Esophagus muscularis mucosa (tissue), 4 donors: ENCODE data around the gene MINK1. TPM values are rescaled to one million over a fixed set of nuclear protein-coding genes. Genes with fewer than 3 reads are reported as not detected.

Source experiments
- DNase-seq: peaks from one replicate; pipeline ENCODE4 v3.0.0-alpha.2; 2017; ENCODE audit errors: extremely low spot score
- H3K27ac ChIP-seq, 4 donors: fragments of 200-600 bp; sonication (generic); replicated peaks in 1 of 4; 1 replicate in 3 of 4; 2 replicates in 1 of 4; pipeline ENCODE4 v1.5.1; 2016 to 2019; ENCODE audit warnings: mild to moderate bottlenecking in 1 of 4
- H3K27me3 ChIP-seq, 4 donors: fragments of 200-600 bp; sonication (generic); one replicate each; pipeline versions ENCODE4 v1.5.1 to v1.6.0; 2016 to 2019
- H3K36me3 ChIP-seq, 4 donors: fragments of 200-600 bp; sonication (generic); one replicate each; pipeline ENCODE4 v1.5.1; 2016 to 2019
- H3K4me1 ChIP-seq, 4 donors: fragments of 200-600 bp; sonication (generic); one replicate each; pipeline ENCODE4 v1.5.1; 2016 to 2019
- H3K4me3 ChIP-seq, 4 donors: fragments of 200-600 bp; sonication (generic); 1 replicate in 2 of 4; 2 replicates in 2 of 4; pipeline ENCODE4 v1.5.1; 2016 to 2019; ENCODE audit warnings: mild to moderate bottlenecking in 4 of 4, moderate library complexity in 1 of 4
- H3K9me3 ChIP-seq, 4 donors: fragments of 200-600 bp; sonication (generic); 1 replicate in 3 of 4; 2 replicates in 1 of 4; pipeline ENCODE4 v1.5.1; 2016 to 2019
- EP300 ChIP-seq: sonication (generic); formaldehyde crosslinking; IDR thresholded peaks from one replicate; pipeline ENCODE4 v1.6.1; 2017; ENCODE audit warnings: antibody characterized with exemption
- POLR2A ChIP-seq: fragments of 450-650 bp; IDR thresholded peaks from one replicate; pipeline ENCODE4 v1.6.1; 2017; ENCODE audit warnings: antibody characterized with exemption, moderate library complexity, mild to moderate bottlenecking, low read depth
- POLR2AphosphoS5 ChIP-seq, 2 donors: sonication (generic); formaldehyde crosslinking; IDR thresholded peaks; one replicate each; pipeline ENCODE4 v1.6.1; 2017; ENCODE audit warnings: antibody characterized with exemption in 2 of 2
- WGBS: methylation state at CpG from one replicate; pipeline ENCODE4 v1.1.5; 2018; 5-methylcytosine and 5-hydroxymethylcytosine counted together
- intact Hi-C: fragments of 100-400 bp; cut with DNase I; formaldehyde crosslinking; loops from one replicate; pipeline ENCODE4 v1.15.1; 2023
- total RNA-seq, 4 donors: library from RNA; depleted of rRNA; stranded (reverse); fragments of >200 nt; gene quantifications; one replicate each; pipeline versions ENCODE4 v1.1.0 to v1.2.1, GENCODE V29; 2016
- TF ChIP-seq, protein P1 (sequence below), 3 experiments: fragments of 200-600 bp in 2 of 3; fragments of 450-650 bp in 1 of 3; sonication (generic) in 2 of 3; IDR thresholded peaks; one replicate each; pipeline ENCODE4 v1.5.1; 2017 to 2019; ENCODE audit warnings: antibody characterized with exemption in 3 of 3, mild to moderate bottlenecking in 2 of 3, moderate library complexity in 1 of 3

The MINK1 gene
- total RNA-seq, 4 donors from 2014 or later = 28.8 to 55.2 (median 38.8) TPM

DNA sequence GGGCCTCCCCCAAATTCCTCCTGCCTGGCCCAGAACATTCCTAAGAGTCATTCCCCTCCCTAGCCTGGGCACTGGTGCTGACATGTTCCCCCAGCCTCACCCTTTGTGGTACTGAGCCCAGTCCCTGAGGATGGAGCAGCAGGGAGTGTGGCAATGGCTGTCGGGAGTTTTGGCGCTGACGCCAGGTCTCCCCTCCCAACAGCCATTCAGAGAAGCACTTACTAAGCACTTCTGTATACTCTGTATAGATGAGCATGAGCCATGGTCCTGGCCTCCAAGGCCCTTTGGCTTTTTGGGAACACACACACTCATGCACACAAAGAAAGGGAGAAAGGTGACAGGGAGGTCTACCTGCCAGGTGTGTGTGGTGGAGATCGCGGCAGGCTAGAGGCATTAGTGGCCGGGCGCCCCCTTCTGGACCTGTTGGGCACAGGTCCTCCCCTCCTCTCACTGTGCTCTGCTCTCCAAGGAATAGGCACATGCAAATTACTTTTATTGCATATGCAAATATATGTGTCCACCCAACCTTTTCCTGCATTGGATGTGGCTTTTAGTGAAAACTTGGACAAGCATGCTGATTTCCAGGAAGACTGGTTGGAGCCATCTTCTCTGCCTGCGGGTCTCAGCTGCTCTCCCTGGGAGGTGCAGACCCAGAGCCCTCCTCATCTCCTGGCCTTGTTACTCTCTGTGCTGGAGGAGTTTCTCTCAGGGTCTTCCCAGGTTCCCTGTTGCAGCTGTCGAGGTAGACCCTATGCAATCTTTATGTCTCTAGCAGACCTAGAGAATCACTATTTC lies 48.8 kb downstream of the MINK1 start:
- TF ChIP-seq, protein P1, sequence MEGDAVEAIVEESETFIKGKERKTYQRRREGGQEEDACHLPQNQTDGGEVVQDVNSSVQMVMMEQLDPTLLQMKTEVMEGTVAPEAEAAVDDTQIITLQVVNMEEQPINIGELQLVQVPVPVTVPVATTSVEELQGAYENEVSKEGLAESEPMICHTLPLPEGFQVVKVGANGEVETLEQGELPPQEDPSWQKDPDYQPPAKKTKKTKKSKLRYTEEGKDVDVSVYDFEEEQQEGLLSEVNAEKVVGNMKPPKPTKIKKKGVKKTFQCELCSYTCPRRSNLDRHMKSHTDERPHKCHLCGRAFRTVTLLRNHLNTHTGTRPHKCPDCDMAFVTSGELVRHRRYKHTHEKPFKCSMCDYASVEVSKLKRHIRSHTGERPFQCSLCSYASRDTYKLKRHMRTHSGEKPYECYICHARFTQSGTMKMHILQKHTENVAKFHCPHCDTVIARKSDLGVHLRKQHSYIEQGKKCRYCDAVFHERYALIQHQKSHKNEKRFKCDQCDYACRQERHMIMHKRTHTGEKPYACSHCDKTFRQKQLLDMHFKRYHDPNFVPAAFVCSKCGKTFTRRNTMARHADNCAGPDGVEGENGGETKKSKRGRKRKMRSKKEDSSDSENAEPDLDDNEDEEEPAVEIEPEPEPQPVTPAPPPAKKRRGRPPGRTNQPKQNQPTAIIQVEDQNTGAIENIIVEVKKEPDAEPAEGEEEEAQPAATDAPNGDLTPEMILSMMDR (IDR thresholded peaks at IDR 0.05) = peak; percentile 68 to 81 (median 68)
- no peak for TF ChIP-seq EP300
- peak in 1 of 2 donors; percentile 10 for TF ChIP-seq POLR2AphosphoS5 (IDR thresholded peaks at IDR 0.05)
- TF ChIP-seq POLR2A = no peak
- Histone ChIP-seq H3K9me3 (no peaks in the 10 kb centered on the region), H3K4me1 (peaks cover 0 to 9% (median 7%) of the 10 kb centered on the region in 4 donors), H3K27ac (no peak overlapping the region), H3K27me3 (no peaks in the 10 kb centered on the region), H3K4me3 (no peak overlapping the region), H3K36me3 (peaks cover 26 to 67% (median 63%) of the 10 kb centered on the region in 4 donors)
- no peak for DNase-seq
- WGBS = 50% methylated on average over 9 of the region's 9 CpGs
- intact Hi-C loops = loop anchor here (5.0 to 10.0 kb wide), 3 partner anchors 47 to 177 kb away; partner anchors contain the start of genes MINK1, PELP1 and PLD2

DNA sequence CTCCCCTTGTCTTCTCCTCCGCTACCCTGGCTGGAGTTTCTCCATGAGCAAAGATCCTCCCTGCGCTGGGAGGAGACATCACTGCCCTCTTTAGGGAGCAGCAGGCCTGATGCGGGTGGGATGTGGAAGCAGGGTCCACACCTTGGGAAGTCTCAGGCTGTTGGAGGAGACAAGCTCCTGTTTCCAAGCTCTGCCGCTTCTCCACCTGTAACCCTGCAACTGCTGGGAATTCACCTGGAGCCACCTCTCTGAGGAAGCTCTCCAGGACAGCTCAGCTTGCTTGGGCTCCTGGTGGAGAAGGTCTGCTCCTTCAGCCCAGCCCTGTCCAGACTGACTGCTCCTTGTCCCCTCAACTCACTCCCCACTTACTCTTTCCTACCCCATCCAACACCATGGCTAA lies 51.3 kb downstream of the MINK1 start:
- TF ChIP-seq, protein P1 (IDR thresholded peaks at IDR 0.05) = no peak
- no peak for TF ChIP-seq POLR2A
- TF ChIP-seq POLR2AphosphoS5 (IDR thresholded peaks at IDR 0.05) = no peak
- no peaks in the 10 kb centered on the region for H3K27me3 ChIP-seq
- H3K9me3 ChIP-seq = no peaks in the 10 kb centered on the region
- 93% methylated on average over 3 of the region's 4 CpGs for WGBS
- intact Hi-C loops = loop anchor here (5.0 to 10.0 kb wide), 3 partner anchors 50 to 180 kb away; partner anchors contain the start of genes MINK1, PELP1 and PLD2
- H3K27ac ChIP-seq = no peak overlapping the region
- H3K4me1 ChIP-seq = peaks cover 0 to 12% (median 7%) of the 10 kb centered on the region in 4 donors
- DNase-seq = no peak
- peaks cover 37 to 73% (median 69%) of the 10 kb centered on the region in 4 donors for H3K36me3 ChIP-seq
- H3K4me3 ChIP-seq = no peak overlapping the region

- Histone ChIP-seq H3K36me3 (peaks cover 55 to 76% (median 76%) of the 10 kb centered on the region in 4 donors), H3K27me3 (no peaks in the 10 kb centered on the region), H3K9me3 (no peaks in the 10 kb centered on the region), H3K4me1 (peaks cover 0 to 9% (median 4%) of the 10 kb centered on the region in 4 donors), H3K27ac (no peak overlapping the region), H3K4me3 (no peak overlapping the region)
- TF ChIP-seq POLR2AphosphoS5 (IDR thresholded peaks at IDR 0.05) (no peak), POLR2A (no peak), EP300 (no peak)
- TF ChIP-seq, protein P1 (IDR thresholded peaks at IDR 0.05) = no peak
- WGBS = 91% methylated on average over 11 of the region's 12 CpGs
- no peak for DNase-seq
- intact Hi-C loops = loop anchor here (10.0 kb wide), 2 partner anchors 52 to 182 kb away; partner anchors contain the start of genes MINK1 and PELP1
Observed at GRCh38 chr17:4886830-4887229, 53.7 kb downstream of the MINK1 start.

DNA sequence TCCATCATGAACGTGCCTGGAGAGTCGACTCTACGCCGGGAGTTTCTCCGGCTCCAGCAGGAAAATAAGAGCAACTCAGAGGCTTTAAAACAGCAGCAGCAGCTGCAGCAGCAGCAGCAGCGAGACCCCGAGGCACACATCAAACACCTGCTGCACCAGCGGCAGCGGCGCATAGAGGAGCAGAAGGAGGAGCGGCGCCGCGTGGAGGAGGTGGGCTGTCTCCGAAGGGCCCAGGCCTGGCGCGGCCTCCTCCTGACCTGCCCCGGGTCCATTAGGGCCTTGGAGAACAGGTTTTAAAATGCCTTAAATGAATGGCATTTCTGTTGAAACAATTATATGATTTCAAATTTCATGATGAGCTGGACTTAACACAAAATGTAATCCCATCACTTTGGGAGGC lies 54.4 kb downstream of the MINK1 start:
- peaks cover 63 to 84% (median 82%) of the 10 kb centered on the region in 4 donors for H3K36me3 ChIP-seq
- H3K9me3 ChIP-seq = no peaks in the 10 kb centered on the region
- H3K27me3 ChIP-seq = no peaks in the 10 kb centered on the region
- 89% methylated on average over 18 of the region's 18 CpGs for WGBS
- intact Hi-C loops = loop anchor here (10.0 kb wide), 2 partner anchors 53 to 183 kb away; partner anchors contain the start of genes MINK1 and PELP1
- no peak for TF ChIP-seq POLR2A
- no peak for TF ChIP-seq EP300
- TF ChIP-seq POLR2AphosphoS5 (IDR thresholded peaks at IDR 0.05) = no peak
- TF ChIP-seq, protein P1 (IDR thresholded peaks at IDR 0.05) = no peak
- no peak overlapping the region for H3K27ac ChIP-seq
- peaks cover 0 to 5% (median 0%) of the 10 kb centered on the region in 4 donors for H3K4me1 ChIP-seq
- DNase-seq = no peak
- H3K4me3 ChIP-seq = no peak overlapping the region
